ENCODE results near the gene TFCP2L1. TPM values are rescaled to one million over a fixed set of nuclear protein-coding genes. Genes with fewer than 3 reads are reported as not detected.

TFCP2L1 gene
- total RNA-seq, 2 experiments from 2014 or later, result 0.06 to 0.14 TPM

DNA sequence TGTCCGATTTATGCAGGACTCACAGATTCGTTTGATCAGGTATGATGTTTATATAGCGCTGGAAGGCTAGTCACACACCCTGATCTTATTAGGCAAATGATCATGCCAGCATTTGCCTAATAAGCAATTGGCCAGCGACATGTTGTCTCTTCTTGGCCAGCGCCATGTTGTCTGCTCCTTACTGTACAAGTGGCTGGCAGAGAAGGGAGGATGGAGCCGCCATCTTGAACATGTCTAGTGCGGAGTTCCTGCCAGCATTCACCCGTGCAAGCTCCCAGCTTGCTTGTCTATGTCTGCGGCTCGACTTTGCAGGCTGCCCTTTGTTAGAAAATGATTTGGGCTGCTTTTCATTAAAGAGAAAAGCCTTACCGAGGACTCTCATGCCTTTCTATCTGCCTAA lies 106.3 kb downstream of the TFCP2L1 start:
- no peak for ATAC-seq
- Mint-ChIP-seq H3K27me3 (peaks cover 4% of the 10 kb centered on the region), H3K4me3 (no peak overlapping the region), H3K36me3 (no peaks in the 10 kb centered on the region), H3K27ac (no peak overlapping the region), H3K4me1 (no peaks in the 10 kb centered on the region), H3K9me3 (ENCODE audit: low read depth) (no peaks in the 10 kb centered on the region)
- CTCF ChIA-PET, result no interaction called here
- DNase-seq, result no peak

DNA sequence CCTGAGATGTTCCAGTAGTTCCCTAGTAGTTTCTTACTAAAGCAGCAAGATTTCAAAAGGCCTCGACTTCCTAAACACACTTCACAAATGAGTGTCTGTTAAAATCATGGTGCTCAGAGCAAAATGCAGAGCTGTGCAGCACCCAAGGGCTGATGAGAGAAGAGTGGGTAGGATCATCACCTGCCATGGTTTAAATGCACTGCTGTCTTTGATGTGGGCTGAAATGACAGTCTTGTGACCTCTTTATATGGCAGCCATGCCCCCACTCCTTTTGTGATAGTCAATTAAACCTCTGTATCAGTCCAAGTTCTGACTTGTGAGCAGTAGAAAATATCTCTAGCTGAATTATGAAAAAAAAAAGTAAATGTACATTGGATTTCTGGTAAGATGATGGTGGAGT lies 107.1 kb downstream of the TFCP2L1 start:
- CTCF ChIA-PET, result no interaction called here
- H3K4me3 Mint-ChIP-seq, result no peak overlapping the region
- ATAC-seq, result no peak
- no peak for DNase-seq
- no peaks in the 10 kb centered on the region for H3K9me3 Mint-ChIP-seq (ENCODE audit: low read depth)
- H3K27me3 Mint-ChIP-seq, result peaks cover 4% of the 10 kb centered on the region
- no peak overlapping the region for H3K27ac Mint-ChIP-seq
- no peaks in the 10 kb centered on the region for H3K36me3 Mint-ChIP-seq
- H3K4me1 Mint-ChIP-seq, result no peaks in the 10 kb centered on the region

DNA sequence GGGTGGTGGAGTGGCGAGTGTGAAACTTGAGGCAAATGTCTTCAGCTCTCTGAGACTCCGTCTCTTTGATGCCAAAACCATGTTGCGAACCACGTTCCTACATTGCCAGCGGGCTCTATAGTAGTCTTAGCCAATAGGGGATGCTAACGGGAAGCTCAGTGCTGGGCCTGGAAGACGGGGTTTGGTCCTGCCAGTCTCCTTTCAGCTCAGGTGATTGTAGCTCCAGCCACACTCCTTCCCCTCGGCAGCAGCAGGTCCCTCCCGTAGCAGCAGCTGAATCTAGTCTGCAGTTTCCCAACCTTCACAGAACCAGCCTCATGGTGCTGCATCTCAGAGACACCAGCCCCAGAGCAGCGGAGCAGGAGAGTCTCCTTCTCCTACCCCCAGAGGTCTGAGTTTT lies 109.7 kb downstream of the TFCP2L1 start:
- H3K9me3 Mint-ChIP-seq (ENCODE audit: low read depth), result peaks cover 2% of the 10 kb centered on the region
- no peak overlapping the region for H3K27ac Mint-ChIP-seq
- DNase-seq (no peak), ATAC-seq (no peak)
- no peaks in the 10 kb centered on the region for H3K27me3 Mint-ChIP-seq
- no peak overlapping the region for H3K4me3 Mint-ChIP-seq
- H3K36me3 Mint-ChIP-seq, result no peaks in the 10 kb centered on the region
- CTCF ChIA-PET, result interaction anchor here (0.7 kb wide), 1 partner anchor 181 kb away, joined by 3 read pairs; no protein-coding TSS in a partner anchor
- H3K4me1 Mint-ChIP-seq, result peaks cover 1% of the 10 kb centered on the region

DNA sequence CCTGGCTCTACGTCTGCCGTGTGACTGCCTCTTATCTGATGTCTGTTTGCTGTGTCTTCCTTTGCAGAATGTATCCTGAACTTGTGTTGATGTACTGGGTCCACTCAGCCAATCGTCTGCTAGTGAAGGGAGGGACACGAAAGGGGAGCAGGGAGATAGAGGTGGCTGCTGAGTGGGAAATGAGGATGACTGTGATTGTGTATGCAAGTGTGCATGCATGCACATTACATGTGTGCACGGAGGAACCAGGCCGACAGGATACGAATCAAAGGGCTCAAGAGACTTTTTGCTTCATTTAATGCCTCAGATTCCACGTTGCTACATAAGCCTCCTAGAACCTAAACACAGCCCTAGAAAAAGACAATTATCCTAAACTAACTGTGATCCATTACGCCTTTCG lies 111.2 kb downstream of the TFCP2L1 start:
- Mint-ChIP-seq H3K9me3 (ENCODE audit: low read depth) (peaks cover 2% of the 10 kb centered on the region), H3K4me1 (peaks cover 1% of the 10 kb centered on the region), H3K36me3 (no peaks in the 10 kb centered on the region), H3K4me3 (no peak overlapping the region), H3K27me3 (no peaks in the 10 kb centered on the region), H3K27ac (no peak overlapping the region)
- DNase-seq (no peak), ATAC-seq (no peak)
- CTCF ChIA-PET, result no interaction called here

DNA sequence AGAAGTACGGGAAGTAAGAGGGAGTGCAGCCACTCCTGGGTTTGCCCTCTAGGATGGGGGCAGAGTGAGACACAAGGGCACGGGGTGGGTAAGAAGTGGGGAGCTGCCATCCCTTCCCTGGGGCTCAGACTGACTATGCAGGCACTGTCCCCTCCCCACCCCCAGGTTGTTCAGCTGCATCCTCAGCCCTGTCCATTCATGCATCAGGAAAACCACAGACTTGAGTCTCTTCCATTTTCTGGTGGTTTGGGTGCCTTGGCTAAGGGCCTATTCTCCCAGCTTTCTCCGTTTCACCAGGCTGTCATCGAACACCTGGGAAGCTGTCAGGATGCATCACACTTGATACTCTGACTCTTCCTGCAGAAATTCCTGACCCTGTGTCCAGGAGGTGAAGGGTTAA lies 111.9 kb downstream of the TFCP2L1 start:
- ATAC-seq, result no peak
- no peak overlapping the region for H3K4me3 Mint-ChIP-seq
- no peak for DNase-seq
- no peaks in the 10 kb centered on the region for H3K36me3 Mint-ChIP-seq
- H3K4me1 Mint-ChIP-seq, result peaks cover 1% of the 10 kb centered on the region
- no peak overlapping the region for H3K27ac Mint-ChIP-seq
- H3K27me3 Mint-ChIP-seq, result no peaks in the 10 kb centered on the region
- CTCF ChIA-PET, result no interaction called here
- H3K9me3 Mint-ChIP-seq (ENCODE audit: low read depth), result peaks cover 2% of the 10 kb centered on the region

DNA sequence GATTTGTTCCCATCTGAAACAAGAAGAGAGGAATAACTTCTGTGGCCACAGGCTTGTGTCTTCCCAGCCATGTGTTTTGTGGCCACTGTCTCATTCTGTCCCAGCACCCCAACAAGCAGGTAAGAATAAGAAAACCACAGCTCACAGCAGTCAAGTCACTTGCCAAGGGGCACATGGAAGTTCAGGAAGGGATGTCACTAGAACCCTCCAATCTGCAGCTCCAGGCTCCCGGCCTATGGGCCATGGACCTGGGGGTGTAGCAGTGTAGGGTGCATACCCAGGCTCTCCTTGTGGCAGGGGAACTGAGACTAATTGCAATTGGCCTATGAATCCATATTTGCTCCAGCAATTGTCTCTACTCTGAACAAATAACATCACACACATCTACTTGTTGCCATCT lies 112.5 kb downstream of the TFCP2L1 start:
- no peaks in the 10 kb centered on the region for H3K27me3 Mint-ChIP-seq
- H3K36me3 Mint-ChIP-seq, result no peaks in the 10 kb centered on the region
- CTCF ChIA-PET, result no interaction called here
- H3K4me3 Mint-ChIP-seq, result no peak overlapping the region
- peaks cover 1% of the 10 kb centered on the region for H3K4me1 Mint-ChIP-seq
- H3K27ac Mint-ChIP-seq, result no peak overlapping the region
- ATAC-seq (no peak), DNase-seq (no peak)
- H3K9me3 Mint-ChIP-seq (ENCODE audit: low read depth), result peaks cover 2% of the 10 kb centered on the region

DNA sequence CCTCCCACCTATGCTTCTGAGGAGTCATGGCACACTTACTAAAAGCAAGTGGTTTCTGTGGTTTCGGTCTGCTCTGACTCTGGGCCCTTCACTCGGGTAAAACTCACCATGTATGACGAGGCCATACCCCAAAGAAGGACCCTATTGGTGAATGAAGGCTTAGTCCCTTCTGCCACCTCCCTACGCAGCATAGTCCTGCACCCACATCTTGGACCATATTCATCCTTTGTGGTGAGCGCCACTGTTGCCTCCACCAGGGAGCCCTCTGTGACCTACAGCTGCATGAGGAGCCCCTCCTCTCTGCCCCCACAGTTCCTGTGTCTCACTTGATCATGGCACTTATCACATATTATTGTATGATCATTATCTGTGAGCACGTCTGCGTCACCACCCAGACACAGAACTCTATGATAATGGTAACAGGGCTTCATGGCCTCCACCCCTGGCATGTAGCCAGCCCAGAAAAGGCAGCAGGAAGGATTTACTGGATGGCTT lies 113.3 kb downstream of the TFCP2L1 start:
- H3K36me3 Mint-ChIP-seq, result no peaks in the 10 kb centered on the region
- H3K27ac Mint-ChIP-seq, result no peak overlapping the region
- H3K9me3 Mint-ChIP-seq (ENCODE audit: low read depth), result peaks cover 2% of the 10 kb centered on the region
- ATAC-seq (peak; percentile 36), DNase-seq (peak; percentile 47)
- H3K4me1 Mint-ChIP-seq, result peaks cover 1% of the 10 kb centered on the region
- CTCF ChIA-PET, result no interaction called here
- no peaks in the 10 kb centered on the region for H3K27me3 Mint-ChIP-seq
- no peak overlapping the region for H3K4me3 Mint-ChIP-seq

DNA sequence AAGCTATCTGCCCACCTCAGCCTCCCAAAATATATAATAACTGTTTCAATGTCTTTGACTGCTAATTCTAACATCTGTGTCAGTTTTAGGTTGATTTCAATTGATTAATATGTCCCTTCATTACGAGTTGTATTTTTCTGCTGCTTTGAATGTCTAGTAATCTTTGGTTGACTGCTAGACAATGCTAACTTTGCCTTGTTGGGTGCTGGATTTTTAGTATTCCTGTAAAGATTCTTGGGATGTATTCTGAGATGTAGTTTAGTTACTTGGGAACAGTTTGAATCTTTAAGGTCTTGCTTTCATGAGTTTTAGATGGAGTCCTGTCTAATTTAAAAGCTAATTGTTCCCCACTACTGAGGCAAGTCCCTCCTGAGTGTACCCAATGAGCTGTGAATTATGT lies 114.4 kb downstream of the TFCP2L1 start:
- ATAC-seq, result no peak
- H3K36me3 Mint-ChIP-seq, result no peaks in the 10 kb centered on the region
- H3K4me3 Mint-ChIP-seq, result no peak overlapping the region
- no peak for DNase-seq
- CTCF ChIA-PET, result no interaction called here
- H3K9me3 Mint-ChIP-seq (ENCODE audit: low read depth), result peaks cover 2% of the 10 kb centered on the region
- no peaks in the 10 kb centered on the region for H3K27me3 Mint-ChIP-seq
- peaks cover 1% of the 10 kb centered on the region for H3K4me1 Mint-ChIP-seq
- no peak overlapping the region for H3K27ac Mint-ChIP-seq

DNA sequence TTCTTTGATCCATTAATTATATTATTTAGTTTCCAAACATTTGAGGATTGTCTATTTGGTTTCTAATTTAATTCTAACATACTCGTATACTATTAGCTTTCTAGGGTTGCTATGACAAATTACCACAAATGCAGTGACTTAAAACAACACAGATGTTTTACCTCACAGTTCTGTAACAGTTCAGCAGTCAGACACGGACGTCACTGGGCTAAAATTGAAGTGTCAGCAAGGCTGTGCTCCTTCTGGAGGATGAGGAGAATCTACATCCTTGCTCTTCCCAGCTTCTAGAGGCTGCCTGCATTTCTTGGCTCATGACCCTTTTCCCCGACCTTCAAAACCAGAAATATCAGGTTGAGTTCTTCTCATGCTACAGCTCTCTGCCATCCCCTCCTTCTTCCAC lies 117.6 kb downstream of the TFCP2L1 start:
- no peak overlapping the region for H3K27ac Mint-ChIP-seq
- peaks cover 1% of the 10 kb centered on the region for H3K4me1 Mint-ChIP-seq
- peaks cover 10% of the 10 kb centered on the region for H3K9me3 Mint-ChIP-seq (ENCODE audit: low read depth)
- no peak for ATAC-seq
- no peak for DNase-seq
- CTCF ChIA-PET, result no interaction called here
- H3K4me3 Mint-ChIP-seq, result no peak overlapping the region
- H3K36me3 Mint-ChIP-seq, result no peaks in the 10 kb centered on the region
- no peaks in the 10 kb centered on the region for H3K27me3 Mint-ChIP-seq

Other genes with a start within 250 kb of the TFCP2L1 start
- not detected for gene RNU4ATAC, start 245.7 kb upstream of the TFCP2L1 start, total RNA-seq

Data from activated CD8-positive, alpha-beta memory T cell treated with anti-CD3 and anti-CD28 coated beads, Interleukin-2, amount 10 ng/mL, durations not matched to agents 7 days and 5 days (primary cell).